SK-N-SH treated with all-trans-retinoic acid at 6 μM for 48 hours (cell line): ENCODE measurements around the gene MTFR2.

Experiments
- BACH2 ChIP-seq: fragments of 250-450 bp; sonication (Bioruptor Pico); IDR thresholded peaks from 2 replicates; pipeline ENCODE4 v1.9.0; 2021; ENCODE audit warnings: mild to moderate bottlenecking, borderline replicate concordance
- ISL1 ChIP-seq: fragments of 250-450 bp; sonication (Bioruptor Pico); IDR thresholded peaks from 2 replicates; pipeline ENCODE4 v2.1.2; 2022; ENCODE audit warnings: mild to moderate bottlenecking, moderate library complexity
- OSR1 ChIP-seq: fragments of 250-450 bp; sonication (Bioruptor Pico); IDR thresholded peaks from 2 replicates; pipeline ENCODE4 v1.8.0; 2022; ENCODE audit warnings: moderate library complexity, mild to moderate bottlenecking, inconsistent platforms
- RARB ChIP-seq: fragments of 250-450 bp; sonication (Bioruptor Pico); IDR thresholded peaks from 2 replicates; pipeline ENCODE4 v1.8.0; 2021; ENCODE audit warnings: mild to moderate bottlenecking, moderate library complexity
- SNAI2 ChIP-seq: fragments of 250-450 bp; sonication (Bioruptor Pico); IDR thresholded peaks from 2 replicates; pipeline ENCODE4 v1.5.0; 2020; ENCODE audit warnings: mild to moderate bottlenecking, moderate library complexity
- ZNF565 ChIP-seq: fragments of 450-650 bp; formaldehyde crosslinking; conservative IDR thresholded peaks from 2 replicates; pipeline ENCODE4 v1.5.0; 2020; ENCODE audit warnings: low read depth, mild to moderate bottlenecking, moderate library complexity
- ZNF8 ChIP-seq: fragments of 450-650 bp; formaldehyde crosslinking; IDR thresholded peaks from 2 replicates; pipeline ENCODE4 v1.5.0; 2020; ENCODE audit warnings: mild to moderate bottlenecking, moderate library complexity
- TF ChIP-seq, protein P1 (sequence below): fragments of 250-450 bp; sonication (Bioruptor Pico); IDR thresholded peaks from 2 replicates; pipeline ENCODE4 v1.5.0; 2020; ENCODE audit warnings: mild to moderate bottlenecking, moderate library complexity
- TF ChIP-seq, protein P2 (sequence below): fragments of 250-450 bp; sonication (Bioruptor Pico); IDR thresholded peaks from 2 replicates; pipeline ENCODE4 v1.8.0; 2020; ENCODE audit warnings: mild to moderate bottlenecking, moderate library complexity, borderline replicate concordance

DNA sequence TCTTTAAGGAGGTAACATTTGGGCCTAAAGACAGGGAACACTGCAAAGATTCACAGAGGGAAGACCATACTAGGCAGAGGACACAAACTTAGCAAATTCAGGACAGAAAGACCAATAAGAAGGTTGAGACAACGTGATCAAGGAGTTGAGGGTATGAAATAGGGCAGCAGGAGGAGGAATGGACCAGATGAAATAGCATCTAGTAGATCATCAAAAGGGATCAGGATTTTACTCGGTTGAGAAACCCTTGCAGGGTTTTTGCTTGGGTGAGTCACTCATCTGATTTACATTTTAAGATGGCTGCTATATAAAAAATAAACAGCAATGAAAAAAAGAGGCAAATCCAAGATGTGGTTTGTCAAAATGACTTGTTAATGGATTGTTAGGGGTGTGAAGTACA is 34.8 kb upstream of the MTFR2 start:
- TF ChIP-seq, protein P1, sequence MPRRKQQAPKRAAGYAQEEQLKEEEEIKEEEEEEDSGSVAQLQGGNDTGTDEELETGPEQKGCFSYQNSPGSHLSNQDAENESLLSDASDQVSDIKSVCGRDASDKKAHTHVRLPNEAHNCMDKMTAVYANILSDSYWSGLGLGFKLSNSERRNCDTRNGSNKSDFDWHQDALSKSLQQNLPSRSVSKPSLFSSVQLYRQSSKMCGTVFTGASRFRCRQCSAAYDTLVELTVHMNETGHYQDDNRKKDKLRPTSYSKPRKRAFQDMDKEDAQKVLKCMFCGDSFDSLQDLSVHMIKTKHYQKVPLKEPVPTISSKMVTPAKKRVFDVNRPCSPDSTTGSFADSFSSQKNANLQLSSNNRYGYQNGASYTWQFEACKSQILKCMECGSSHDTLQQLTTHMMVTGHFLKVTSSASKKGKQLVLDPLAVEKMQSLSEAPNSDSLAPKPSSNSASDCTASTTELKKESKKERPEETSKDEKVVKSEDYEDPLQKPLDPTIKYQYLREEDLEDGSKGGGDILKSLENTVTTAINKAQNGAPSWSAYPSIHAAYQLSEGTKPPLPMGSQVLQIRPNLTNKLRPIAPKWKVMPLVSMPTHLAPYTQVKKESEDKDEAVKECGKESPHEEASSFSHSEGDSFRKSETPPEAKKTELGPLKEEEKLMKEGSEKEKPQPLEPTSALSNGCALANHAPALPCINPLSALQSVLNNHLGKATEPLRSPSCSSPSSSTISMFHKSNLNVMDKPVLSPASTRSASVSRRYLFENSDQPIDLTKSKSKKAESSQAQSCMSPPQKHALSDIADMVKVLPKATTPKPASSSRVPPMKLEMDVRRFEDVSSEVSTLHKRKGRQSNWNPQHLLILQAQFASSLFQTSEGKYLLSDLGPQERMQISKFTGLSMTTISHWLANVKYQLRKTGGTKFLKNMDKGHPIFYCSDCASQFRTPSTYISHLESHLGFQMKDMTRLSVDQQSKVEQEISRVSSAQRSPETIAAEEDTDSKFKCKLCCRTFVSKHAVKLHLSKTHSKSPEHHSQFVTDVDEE = no peak
- TF ChIP-seq BACH2 (CRISPR knock-in tag) = no peak
- TF ChIP-seq RARB (CRISPR knock-in tag) = no peak
- TF ChIP-seq, protein P2, sequence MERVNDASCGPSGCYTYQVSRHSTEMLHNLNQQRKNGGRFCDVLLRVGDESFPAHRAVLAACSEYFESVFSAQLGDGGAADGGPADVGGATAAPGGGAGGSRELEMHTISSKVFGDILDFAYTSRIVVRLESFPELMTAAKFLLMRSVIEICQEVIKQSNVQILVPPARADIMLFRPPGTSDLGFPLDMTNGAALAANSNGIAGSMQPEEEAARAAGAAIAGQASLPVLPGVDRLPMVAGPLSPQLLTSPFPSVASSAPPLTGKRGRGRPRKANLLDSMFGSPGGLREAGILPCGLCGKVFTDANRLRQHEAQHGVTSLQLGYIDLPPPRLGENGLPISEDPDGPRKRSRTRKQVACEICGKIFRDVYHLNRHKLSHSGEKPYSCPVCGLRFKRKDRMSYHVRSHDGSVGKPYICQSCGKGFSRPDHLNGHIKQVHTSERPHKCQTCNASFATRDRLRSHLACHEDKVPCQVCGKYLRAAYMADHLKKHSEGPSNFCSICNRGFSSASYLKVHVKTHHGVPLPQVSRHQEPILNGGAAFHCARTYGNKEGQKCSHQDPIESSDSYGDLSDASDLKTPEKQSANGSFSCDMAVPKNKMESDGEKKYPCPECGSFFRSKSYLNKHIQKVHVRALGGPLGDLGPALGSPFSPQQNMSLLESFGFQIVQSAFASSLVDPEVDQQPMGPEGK (CRISPR knock-in tag) = no peak
- no peak for TF ChIP-seq SNAI2 (CRISPR knock-in tag)
- no peak for TF ChIP-seq ZNF565 (CRISPR knock-in tag)
- no peak for TF ChIP-seq OSR1
- TF ChIP-seq ISL1 = no peak
- no peak for TF ChIP-seq ZNF8 (CRISPR knock-in tag)
